Stimulated activated naive CD8-positive, alpha-beta T cell treated with anti-CD3 and anti-CD28 coated beads, Interleukin-15, amount 100 ng/mL, for 72 hours (primary cell): Measurements from ENCODE around the gene IQSEC1.

Experiments
- ATAC-seq: fragments of 150-1000 bp; cut with Tn5 transposase; 2 replicates; pipeline ENCODE4 v1.10.0; 2021; ENCODE audit warnings: mild to moderate bottlenecking, moderate library complexity
- DNase-seq, 2 donors: peaks; one replicate each; pipeline ENCODE4 v3.0.0; 2021 to 2022
- H3K27ac Mint-ChIP-seq, 2 donors: one replicate each; pipeline ENCODE4 v1.8.0; 2022; ENCODE audit warnings: mild to moderate bottlenecking in 2 of 2, mixed read lengths in 2 of 2, moderate library complexity in 2 of 2
- H3K27me3 Mint-ChIP-seq: one replicate; pipeline ENCODE4 v1.8.0; 2022; ENCODE audit warnings: mixed read lengths
- H3K4me1 Mint-ChIP-seq: one replicate; pipeline ENCODE4 v1.8.0; 2022; ENCODE audit warnings: mild to moderate bottlenecking, mixed read lengths
- H3K4me3 Mint-ChIP-seq, 2 donors: one replicate each; pipeline ENCODE4 v1.8.0; 2022; ENCODE audit warnings: mild to moderate bottlenecking in 2 of 2, mixed read lengths in 2 of 2, moderate library complexity in 1 of 2
- H3K9me3 Mint-ChIP-seq, 2 donors: one replicate each; pipeline ENCODE4 v1.8.0; 2022; ENCODE audit warnings: mixed read lengths in 2 of 2

IQSEC1 gene

GRCh38 chr3:12946649-12947316 lies 126.4 kb downstream of the IQSEC1 start:
- Mint-ChIP-seq H3K4me1 (peaks cover 55% of the 10 kb centered on the region), H3K9me3 (no peaks in the 10 kb centered on the region), H3K27me3 (no peaks in the 10 kb centered on the region), H3K27ac (peak overlapping the region in 1 of 2 donors; percentile 34), H3K4me3 (no peak overlapping the region)
- DNase-seq (no peak), ATAC-seq (no peak)

GRCh38 chr3:12946251-12946648 lies 127.0 kb downstream of the IQSEC1 start:
- Mint-ChIP-seq H3K4me3 (no peak overlapping the region), H3K27me3 (no peaks in the 10 kb centered on the region), H3K27ac (peak overlapping the region in 1 of 2 donors; percentile 76), H3K9me3 (no peaks in the 10 kb centered on the region), H3K4me1 (peaks cover 49% of the 10 kb centered on the region)
- DNase-seq (no peak), ATAC-seq (no peak)

- ATAC-seq (no peak), DNase-seq (no peak)
- H3K4me1 Mint-ChIP-seq, result peaks cover 44% of the 10 kb centered on the region
- no peaks in the 10 kb centered on the region for H3K27me3 Mint-ChIP-seq
- no peak overlapping the region for H3K4me3 Mint-ChIP-seq
- H3K27ac Mint-ChIP-seq, result no peak overlapping the region
- H3K9me3 Mint-ChIP-seq, result no peaks in the 10 kb centered on the region
Observed at GRCh38 chr3:12944849-12945248, 128.4 kb downstream of the IQSEC1 start.

GRCh38 chr3:12944413-12944812 lies 128.8 kb downstream of the IQSEC1 start:
- Mint-ChIP-seq H3K27me3 (no peaks in the 10 kb centered on the region), H3K9me3 (no peaks in the 10 kb centered on the region), H3K27ac (peak overlapping the region in 1 of 2 donors; percentile 60), H3K4me1 (peaks cover 40% of the 10 kb centered on the region), H3K4me3 (no peak overlapping the region)
- no peak for DNase-seq
- ATAC-seq, result no peak

- peak; percentile 21 for ATAC-seq
- H3K9me3 Mint-ChIP-seq, result no peaks in the 10 kb centered on the region
Observed at GRCh38 chr3:12943124-12944021, 129.9 kb downstream of the IQSEC1 start.

GRCh38 chr3:12941495-12942023 lies 131.7 kb downstream of the IQSEC1 start:
- Mint-ChIP-seq H3K4me1 (peaks cover 12% of the 10 kb centered on the region), H3K9me3 (no peaks in the 10 kb centered on the region), H3K27ac (no peak overlapping the region), H3K4me3 (no peak overlapping the region), H3K27me3 (no peaks in the 10 kb centered on the region)
- no peak for ATAC-seq
- DNase-seq, result no peak

More at GRCh38 chr3:12943124-12944021, 129.9 kb downstream of the IQSEC1 start:
- DNase-seq, result no peak
- Mint-ChIP-seq H3K27me3 (no peaks in the 10 kb centered on the region), H3K27ac (no peak overlapping the region), H3K4me3 (no peak overlapping the region), H3K4me1 (peaks cover 30% of the 10 kb centered on the region)

- H3K27ac Mint-ChIP-seq, result no peak overlapping the region
- H3K4me1 Mint-ChIP-seq, result peaks cover 6% of the 10 kb centered on the region
Observed at GRCh38 chr3:12940854-12941253, 132.4 kb downstream of the IQSEC1 start.

GRCh38 chr3:12939137-12939536 lies 134.1 kb downstream of the IQSEC1 start:
- H3K4me1 Mint-ChIP-seq, result peaks cover 8% of the 10 kb centered on the region
- H3K27me3 Mint-ChIP-seq, result no peaks in the 10 kb centered on the region
- no peaks in the 10 kb centered on the region for H3K9me3 Mint-ChIP-seq
- H3K4me3 Mint-ChIP-seq, result no peak overlapping the region
- ATAC-seq (no peak), DNase-seq (no peak)
- H3K27ac Mint-ChIP-seq, result no peak overlapping the region

More at GRCh38 chr3:12940854-12941253, 132.4 kb downstream of the IQSEC1 start:
- H3K27me3 Mint-ChIP-seq, result no peaks in the 10 kb centered on the region
- no peak for ATAC-seq
- no peaks in the 10 kb centered on the region for H3K9me3 Mint-ChIP-seq
- DNase-seq, result no peak
- H3K4me3 Mint-ChIP-seq, result no peak overlapping the region

GRCh38 chr3:12938258-12938711 lies 134.9 kb downstream of the IQSEC1 start:
- no peak for ATAC-seq
- H3K27ac Mint-ChIP-seq, result no peak overlapping the region
- H3K4me1 Mint-ChIP-seq, result peaks cover 7% of the 10 kb centered on the region
- DNase-seq, result no peak
- no peaks in the 10 kb centered on the region for H3K27me3 Mint-ChIP-seq
- H3K4me3 Mint-ChIP-seq, result no peak overlapping the region
- no peaks in the 10 kb centered on the region for H3K9me3 Mint-ChIP-seq

- ATAC-seq (no peak), DNase-seq (no peak)
- Mint-ChIP-seq H3K27ac (no peak overlapping the region), H3K4me3 (no peak overlapping the region), H3K4me1 (peaks cover 12% of the 10 kb centered on the region), H3K9me3 (no peaks in the 10 kb centered on the region), H3K27me3 (no peaks in the 10 kb centered on the region)
Observed at GRCh38 chr3:12935861-12936830, 137.1 kb downstream of the IQSEC1 start.

- DNase-seq, result no peak
- H3K27ac Mint-ChIP-seq, result no peak overlapping the region
- H3K4me3 Mint-ChIP-seq, result no peak overlapping the region
Observed at GRCh38 chr3:12935023-12935860, 138.0 kb downstream of the IQSEC1 start.

GRCh38 chr3:12934431-12934830 lies 138.8 kb downstream of the IQSEC1 start:
- no peak for DNase-seq
- H3K4me3 Mint-ChIP-seq, result no peak overlapping the region
- no peaks in the 10 kb centered on the region for H3K27me3 Mint-ChIP-seq
- no peak for ATAC-seq
- H3K27ac Mint-ChIP-seq, result no peak overlapping the region
- peaks cover 21% of the 10 kb centered on the region for H3K4me1 Mint-ChIP-seq
- H3K9me3 Mint-ChIP-seq, result no peaks in the 10 kb centered on the region

More at GRCh38 chr3:12935023-12935860, 138.0 kb downstream of the IQSEC1 start:
- no peaks in the 10 kb centered on the region for H3K27me3 Mint-ChIP-seq
- no peak for ATAC-seq
- peaks cover 19% of the 10 kb centered on the region for H3K4me1 Mint-ChIP-seq
- no peaks in the 10 kb centered on the region for H3K9me3 Mint-ChIP-seq

GRCh38 chr3:12933901-12934300 lies 139.3 kb downstream of the IQSEC1 start:
- Mint-ChIP-seq H3K27ac (no peak overlapping the region), H3K4me3 (no peak overlapping the region), H3K4me1 (peaks cover 21% of the 10 kb centered on the region), H3K9me3 (no peaks in the 10 kb centered on the region), H3K27me3 (no peaks in the 10 kb centered on the region)
- ATAC-seq, result no peak
- no peak for DNase-seq

- Mint-ChIP-seq H3K27ac (peak overlapping the region in 1 of 2 donors; percentile 19), H3K27me3 (no peaks in the 10 kb centered on the region), H3K4me3 (no peak overlapping the region), H3K4me1 (peaks cover 21% of the 10 kb centered on the region), H3K9me3 (no peaks in the 10 kb centered on the region)
- ATAC-seq (no peak), DNase-seq (no peak)
Observed at GRCh38 chr3:12932754-12933153, 140.5 kb downstream of the IQSEC1 start.
